ENCODE measurements around the gene MAP3K3.

MAP3K3 gene

DNA sequence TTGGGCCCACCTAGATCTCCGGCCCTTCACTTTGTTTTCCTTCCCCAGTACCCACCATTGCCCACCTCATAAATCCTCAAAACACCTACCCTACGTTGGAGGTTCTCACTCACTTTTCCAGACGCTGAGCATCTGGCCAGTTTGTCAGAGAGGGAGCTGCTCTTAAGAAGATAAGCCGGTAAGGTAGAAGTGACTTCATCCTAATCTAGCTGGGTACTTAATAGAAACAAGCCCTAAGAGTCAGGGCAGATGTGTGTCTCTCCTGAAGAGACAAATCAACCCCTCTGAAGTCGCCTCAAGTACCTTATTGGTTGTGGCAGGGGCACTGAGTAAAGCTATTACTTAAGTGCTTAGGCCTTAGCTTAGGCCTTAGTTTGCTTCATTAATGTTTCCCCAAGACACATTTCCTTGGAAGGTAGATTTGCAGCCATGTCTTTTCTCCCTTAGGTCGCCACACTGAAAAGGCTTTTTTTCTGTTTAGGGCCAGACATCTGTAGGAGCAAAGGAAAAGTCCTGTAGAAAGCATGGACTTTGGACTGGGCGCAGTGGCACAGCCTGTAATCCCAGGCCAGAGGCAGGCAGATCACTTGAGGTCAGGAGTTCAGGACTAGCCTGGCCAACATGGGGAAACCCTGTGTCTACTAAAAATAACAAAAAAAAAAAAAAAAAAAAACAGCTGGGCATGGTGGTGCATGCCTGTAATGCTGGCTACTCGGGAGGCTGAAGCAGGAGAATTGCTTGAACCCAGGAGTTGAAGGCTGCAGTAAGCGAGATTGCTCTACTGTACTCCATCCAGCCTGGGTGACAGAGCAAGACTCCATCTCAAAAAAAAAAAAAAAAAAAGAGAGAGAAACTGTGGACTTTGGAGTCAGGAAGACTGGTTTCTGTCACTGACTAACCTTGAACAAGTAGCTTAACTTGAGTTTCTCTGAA lies 20.5 kb upstream of the MAP3K3 start:
- H3K27ac ChIP-seq: peak overlapping the region; percentile 93
- TF ChIP-seq CTCF (conservative IDR thresholded peaks at IDR 0.05) (no peak), ZFX (IDR thresholded peaks at IDR 0.05) (no peak)

DNA sequence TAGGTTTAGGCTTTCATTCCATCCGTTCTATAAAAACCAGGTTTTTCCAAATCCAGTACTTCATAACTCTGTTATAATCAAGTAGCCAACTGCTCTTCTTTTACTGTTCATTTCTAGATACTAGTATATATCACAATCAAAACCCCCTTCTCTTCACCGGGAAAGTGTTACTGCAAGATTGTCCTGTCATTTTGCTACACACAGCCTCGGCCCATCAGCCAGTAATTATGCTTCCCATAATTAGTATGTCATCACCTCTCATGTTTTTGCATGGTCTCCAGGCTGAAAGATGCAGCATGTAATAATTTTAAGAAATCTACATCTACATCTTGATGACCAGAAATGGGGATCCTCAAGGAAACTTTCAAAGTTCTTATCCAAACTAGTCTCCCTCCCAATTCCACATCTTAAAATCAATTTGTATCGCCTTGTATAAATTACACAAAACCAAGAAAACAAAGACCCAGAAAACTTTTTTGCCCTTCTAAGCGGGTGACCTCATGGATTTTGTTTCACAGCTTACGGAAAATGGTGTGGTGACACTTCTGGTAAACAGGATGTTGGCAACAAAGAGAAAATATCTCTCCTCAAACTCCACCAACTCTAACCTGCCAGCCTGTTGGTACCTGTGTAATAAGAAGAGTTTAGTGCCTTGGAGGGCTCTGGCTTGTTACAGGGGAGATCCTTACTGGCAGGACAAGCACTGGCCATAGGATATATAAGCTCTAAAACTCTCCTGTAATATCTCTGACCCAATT lies 12.2 kb upstream of the MAP3K3 start:
- TF ChIP-seq ZFX (IDR thresholded peaks at IDR 0.05): no peak
- TF ChIP-seq CTCF (conservative IDR thresholded peaks at IDR 0.05): no peak

DNA sequence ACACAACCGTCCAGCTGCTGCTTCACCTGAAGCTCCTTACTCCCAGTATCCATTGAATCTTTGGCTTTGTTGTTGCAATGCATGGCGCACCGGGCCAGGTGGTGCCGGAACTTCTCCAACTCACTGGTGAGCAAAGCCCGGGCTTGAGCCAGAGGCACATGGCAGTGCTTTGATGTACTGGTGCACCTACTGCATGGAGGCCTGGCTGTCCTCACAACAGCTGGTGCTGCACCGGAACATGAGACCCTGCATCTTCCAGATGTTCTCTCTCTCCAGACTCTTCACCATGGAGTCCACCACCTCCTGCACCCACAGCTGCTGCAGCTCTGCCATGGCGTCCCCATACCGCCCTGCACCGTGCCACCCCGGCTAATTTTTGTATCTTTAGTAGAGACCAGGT lies 11.4 kb upstream of the MAP3K3 start:
- no peak for TF ChIP-seq CTCF (conservative IDR thresholded peaks at IDR 0.05)
- TF ChIP-seq ZFX (IDR thresholded peaks at IDR 0.05): no peak
- no peak overlapping the region for H3K27ac ChIP-seq

More for the DNA sequence above, 12.2 kb upstream of the MAP3K3 start:
- no peak overlapping the region for H3K27ac ChIP-seq

DNA sequence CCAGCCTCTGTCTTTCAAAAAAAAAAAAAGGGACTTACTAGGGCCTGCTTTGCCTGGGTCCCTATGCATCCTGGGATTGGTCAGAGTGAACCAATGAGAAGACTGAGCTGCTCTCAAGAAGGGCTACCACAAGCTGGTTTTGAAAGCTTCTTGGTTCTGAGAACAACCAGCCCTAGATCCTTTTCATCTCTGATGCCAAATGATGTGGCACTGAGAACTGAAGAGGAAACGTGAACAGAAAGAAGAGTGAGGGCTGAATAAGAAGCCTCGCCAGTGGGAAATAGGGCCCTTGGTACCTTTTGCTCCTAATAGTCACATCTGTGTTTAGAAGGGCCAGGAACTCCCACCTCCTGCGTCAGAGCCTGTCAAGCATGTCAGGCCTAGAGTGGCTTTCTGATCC lies 10.9 kb upstream of the MAP3K3 start:
- H3K27ac ChIP-seq: no peak overlapping the region

DNA sequence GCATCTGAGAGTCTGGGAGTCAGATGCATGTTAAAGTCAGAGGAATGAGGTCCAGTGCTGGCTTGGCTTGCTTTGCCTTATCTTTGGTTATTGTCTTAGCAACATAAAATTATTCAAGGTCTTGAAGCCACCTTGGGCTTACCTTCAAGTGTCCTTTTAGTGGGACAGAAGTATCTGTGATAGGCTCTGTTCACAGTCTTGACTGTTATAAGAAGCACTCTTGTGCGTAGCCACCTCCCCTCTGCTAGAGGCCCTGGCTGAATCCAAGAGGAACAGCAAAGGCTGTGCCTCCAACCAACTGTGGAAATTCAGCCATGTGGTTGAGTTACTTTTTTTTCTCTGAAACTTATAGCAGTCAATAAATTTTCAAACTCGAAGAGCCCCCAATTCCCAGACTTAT lies 8.6 kb upstream of the MAP3K3 start:
- TF ChIP-seq CTCF (conservative IDR thresholded peaks at IDR 0.05): no peak
- no peak for TF ChIP-seq ZFX (IDR thresholded peaks at IDR 0.05)

More for the DNA sequence above, 10.9 kb upstream of the MAP3K3 start:
- no peak for TF ChIP-seq ZFX (IDR thresholded peaks at IDR 0.05)

DNA sequence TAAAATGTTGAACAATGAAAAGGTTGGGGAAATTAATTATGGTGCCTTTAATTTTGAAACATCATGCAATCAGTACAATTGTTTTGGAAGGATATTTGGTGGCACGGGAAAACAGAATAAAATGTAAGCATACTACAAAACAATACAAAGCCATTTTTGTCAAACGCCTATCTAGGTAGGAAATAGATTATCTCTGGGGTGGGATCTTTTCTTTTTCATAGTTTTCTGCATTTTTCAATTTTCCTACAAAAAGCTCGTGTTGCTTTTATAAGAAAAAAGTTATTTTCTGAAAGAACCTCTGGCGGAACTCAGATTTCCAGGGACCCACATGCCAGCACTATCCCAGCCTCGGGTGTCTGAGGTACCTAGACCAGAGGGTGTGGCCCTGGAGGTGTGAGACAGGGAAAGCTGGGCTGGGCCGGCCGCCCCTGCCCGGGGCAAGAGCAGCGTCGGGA lies 961 bp upstream of the MAP3K3 start:
- H3K27ac ChIP-seq: peak overlapping the region; percentile 70
- TF ChIP-seq ZFX (IDR thresholded peaks at IDR 0.05): no peak
- TF ChIP-seq CTCF (conservative IDR thresholded peaks at IDR 0.05): no peak

More for the DNA sequence above, 8.6 kb upstream of the MAP3K3 start:
- no peak overlapping the region for H3K27ac ChIP-seq

DNA sequence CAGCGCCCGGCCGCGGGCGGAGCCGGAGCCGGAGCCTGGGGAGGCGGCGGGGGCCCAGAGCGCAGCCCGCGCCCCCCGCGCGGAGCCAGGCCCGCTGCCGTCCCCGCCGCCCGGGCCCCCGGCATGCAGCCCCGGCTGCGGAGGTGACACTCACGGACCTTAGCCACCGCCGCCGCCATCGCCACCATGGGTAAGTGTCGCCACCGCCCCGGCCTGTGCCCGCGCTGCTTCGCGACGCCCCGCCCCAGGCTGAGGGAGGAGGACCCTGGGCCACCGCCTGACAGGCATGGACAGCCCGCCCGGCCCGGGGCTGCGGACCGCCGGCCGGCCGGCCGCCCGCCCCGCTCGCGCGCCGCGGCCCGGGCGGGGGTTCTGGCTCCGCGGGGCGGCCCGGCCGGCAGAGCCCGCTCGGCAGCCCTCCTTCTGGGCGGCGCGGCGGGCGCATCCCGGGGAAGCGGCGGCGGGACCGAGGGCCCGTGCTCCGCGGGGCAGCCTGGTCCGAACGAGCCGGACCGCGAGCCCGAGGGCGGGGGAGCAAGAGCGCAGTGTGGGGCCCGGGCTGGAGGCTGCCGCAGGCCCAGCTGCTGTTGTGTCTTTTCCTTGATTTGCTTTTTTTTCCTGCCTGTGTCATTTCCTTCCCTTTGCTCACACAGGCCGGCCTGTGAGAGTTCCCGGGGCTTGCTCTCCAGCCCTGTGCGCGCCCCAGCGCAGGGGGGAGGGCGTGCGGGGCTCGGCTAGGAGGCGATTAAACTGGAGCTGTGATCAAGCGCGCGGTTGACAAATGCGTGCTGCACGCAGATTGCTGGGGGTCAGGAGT lies 565 bp downstream of the MAP3K3 start:
- H3K27ac ChIP-seq: peak overlapping the region; percentile 70
- TF ChIP-seq CTCF (conservative IDR thresholded peaks at IDR 0.05): no peak
- peak; percentile 86 for TF ChIP-seq ZFX (IDR thresholded peaks at IDR 0.05)
